ENCODE results near the gene DOHH. TPM values are rescaled to one million over a fixed set of nuclear protein-coding genes. Genes with fewer than 3 reads are reported as not detected.

DOHH gene
- total RNA-seq, 1 donor from 2014 or later, result 10.1 TPM

- no peaks in the 10 kb centered on the region for H3K27me3 Mint-ChIP-seq (ENCODE audit: low read depth)
- DNase-seq (ENCODE audit: low spot score), result no peak
- no peaks in the 10 kb centered on the region for H3K9me3 Mint-ChIP-seq (ENCODE audit: low read depth)
- TF ChIP-seq CTCF (IDR thresholded peaks at IDR 0.05), result peak; percentile 92
- H3K4me1 Mint-ChIP-seq (ENCODE audit: low read depth), result peaks cover 9% of the 10 kb centered on the region
- H3K36me3 Mint-ChIP-seq (ENCODE audit: low read depth), result peaks cover 3% of the 10 kb centered on the region
- H3K27ac Mint-ChIP-seq (ENCODE audit: unreplicated experiment), result no peak overlapping the region
- H3K4me3 Mint-ChIP-seq (ENCODE audit: unreplicated experiment), result no peak overlapping the region
Measured at GRCh38 chr19:3471954-3472655, 28.4 kb downstream of the DOHH start.

- H3K36me3 Mint-ChIP-seq (ENCODE audit: low read depth), result peaks cover 3% of the 10 kb centered on the region
Measured at GRCh38 chr19:3470500-3471128, 29.9 kb downstream of the DOHH start.

GRCh38 chr19:3469638-3470499 lies 30.6 kb downstream of the DOHH start:
- no peaks in the 10 kb centered on the region for H3K9me3 Mint-ChIP-seq (ENCODE audit: low read depth)
- H3K27ac Mint-ChIP-seq (ENCODE audit: unreplicated experiment), result no peak overlapping the region

More at GRCh38 chr19:3470500-3471128, 29.9 kb downstream of the DOHH start:
- no peak for DNase-seq (ENCODE audit: low spot score)
- H3K4me1 Mint-ChIP-seq (ENCODE audit: low read depth), result peaks cover 18% of the 10 kb centered on the region
- H3K27me3 Mint-ChIP-seq (ENCODE audit: low read depth), result no peaks in the 10 kb centered on the region
- H3K27ac Mint-ChIP-seq (ENCODE audit: unreplicated experiment), result no peak overlapping the region
- no peaks in the 10 kb centered on the region for H3K9me3 Mint-ChIP-seq (ENCODE audit: low read depth)
- no peak overlapping the region for H3K4me3 Mint-ChIP-seq (ENCODE audit: unreplicated experiment)
- no peak for TF ChIP-seq CTCF (IDR thresholded peaks at IDR 0.05)

GRCh38 chr19:3468211-3468610 lies 32.3 kb downstream of the DOHH start:
- no peak for DNase-seq (ENCODE audit: low spot score)
- no peak for TF ChIP-seq CTCF (IDR thresholded peaks at IDR 0.05)
- Mint-ChIP-seq H3K27ac (ENCODE audit: unreplicated experiment) (no peak overlapping the region), H3K4me3 (ENCODE audit: unreplicated experiment) (no peak overlapping the region), H3K9me3 (ENCODE audit: low read depth) (no peaks in the 10 kb centered on the region), H3K4me1 (ENCODE audit: low read depth) (peaks cover 21% of the 10 kb centered on the region), H3K27me3 (ENCODE audit: low read depth) (no peaks in the 10 kb centered on the region), H3K36me3 (ENCODE audit: low read depth) (peaks cover 4% of the 10 kb centered on the region)

More at GRCh38 chr19:3469638-3470499, 30.6 kb downstream of the DOHH start:
- Mint-ChIP-seq H3K4me1 (ENCODE audit: low read depth) (peaks cover 21% of the 10 kb centered on the region), H3K36me3 (ENCODE audit: low read depth) (peaks cover 4% of the 10 kb centered on the region), H3K4me3 (ENCODE audit: unreplicated experiment) (no peak overlapping the region), H3K27me3 (ENCODE audit: low read depth) (no peaks in the 10 kb centered on the region)
- peak; percentile 51 for TF ChIP-seq CTCF (IDR thresholded peaks at IDR 0.05)
- no peak for DNase-seq (ENCODE audit: low spot score)

Data from chondrocyte (in vitro differentiated cells).